ENCODE measurements around the gene GRAMD1B.
"Not testable (repeated sequence)": the region's sequence is repeated elsewhere in the genome, so short reads cannot be mapped to it uniquely, and the experiment has no call there.

GRAMD1B gene

GRCh38 chr11:123443851-123444623 lies 14.0 kb downstream of the GRAMD1B start:
- no peak for DNase-seq (ENCODE audit: low read depth, low spot score)

DNA sequence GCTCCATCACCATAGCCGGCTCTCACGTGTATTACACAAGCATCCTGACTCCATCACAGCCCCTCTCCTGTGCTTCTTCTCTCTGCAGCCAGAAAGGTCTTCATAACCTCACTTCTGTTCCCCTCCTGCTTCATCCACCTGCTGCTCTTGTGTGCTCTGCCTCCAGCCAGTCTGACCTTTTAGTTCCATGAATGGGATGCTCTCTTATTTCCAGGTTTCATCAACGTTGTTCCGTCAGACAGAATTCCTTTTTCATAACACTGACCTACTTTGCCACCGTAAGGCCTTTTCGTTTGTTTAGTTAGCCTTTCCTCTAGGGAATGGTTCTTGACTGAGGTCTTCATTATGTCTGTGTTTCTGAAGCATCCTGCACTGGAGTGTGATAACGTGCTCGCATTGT lies 18.8 kb downstream of the GRAMD1B start:
- no peak for DNase-seq (ENCODE audit: low read depth, low spot score)

DNA sequence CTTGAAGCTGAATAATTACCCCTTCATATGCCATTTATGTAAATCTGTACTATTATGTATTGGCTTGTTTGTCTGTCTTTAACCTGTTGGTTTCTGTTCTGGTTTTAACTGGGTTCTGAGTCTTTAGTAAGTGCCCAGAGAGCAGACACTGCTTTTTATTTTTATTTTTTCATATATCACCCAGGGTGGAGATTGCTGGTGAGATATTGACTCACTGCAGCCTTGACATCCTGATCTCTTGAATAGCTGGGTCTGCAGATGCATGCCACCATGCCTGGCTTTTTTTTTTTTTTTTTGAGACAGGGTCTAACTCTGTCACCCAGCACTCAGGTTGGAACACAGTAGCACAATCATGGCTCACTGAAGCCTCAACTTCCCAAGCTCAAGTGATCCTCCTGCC lies 19.4 kb downstream of the GRAMD1B start:
- no peak for DNase-seq (ENCODE audit: low read depth, low spot score)

DNA sequence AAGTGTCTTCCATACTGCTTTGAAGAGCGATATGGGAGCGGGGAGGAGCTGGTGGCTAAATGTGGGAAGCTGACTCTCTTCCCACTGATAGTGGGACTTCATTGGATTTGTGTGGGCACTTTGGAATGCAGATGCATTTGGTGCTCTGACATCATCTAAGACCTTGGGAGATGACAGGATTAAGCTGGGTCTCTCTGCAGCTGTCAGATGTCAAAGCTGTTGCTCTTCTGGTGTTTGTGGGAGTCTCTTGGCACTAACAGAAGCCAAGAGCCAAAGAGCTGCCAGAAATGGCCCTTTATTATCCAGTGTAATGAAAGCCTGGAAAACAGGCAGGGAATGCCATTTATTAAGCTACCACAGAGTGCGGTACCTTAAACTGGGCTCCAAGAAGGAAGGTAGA lies 20.6 kb downstream of the GRAMD1B start:
- no peak for DNase-seq (ENCODE audit: low read depth, low spot score)

GRCh38 chr11:123451183-123451781 lies 21.2 kb downstream of the GRAMD1B start:
- DNase-seq (ENCODE audit: low read depth, low spot score), result no peak

DNA sequence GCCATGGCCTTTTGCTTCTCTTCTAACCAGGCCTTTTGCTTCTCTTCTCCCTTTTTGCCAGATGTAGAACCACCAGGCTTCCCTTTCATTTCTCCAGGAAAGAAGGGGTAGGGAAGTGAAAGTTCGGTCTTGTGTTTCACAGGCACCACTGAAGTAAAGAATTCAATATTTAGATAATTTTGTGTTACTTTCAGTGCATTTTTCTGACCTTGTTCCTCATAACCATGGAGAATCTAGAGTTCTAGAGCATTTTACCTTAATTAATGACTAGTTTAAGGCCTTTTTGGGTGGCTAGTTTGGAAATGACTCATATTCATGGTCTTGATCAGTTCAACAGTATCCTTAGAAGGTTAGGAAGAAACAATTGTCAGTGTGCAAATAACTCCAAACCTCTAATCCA lies 22.7 kb downstream of the GRAMD1B start:
- no peak for DNase-seq (ENCODE audit: low read depth, low spot score)

GRCh38 chr11:123454060-123454651 lies 24.1 kb downstream of the GRAMD1B start:
- DNase-seq (ENCODE audit: low read depth, low spot score), result no peak

GRCh38 chr11:123454796-123455195 lies 24.7 kb downstream of the GRAMD1B start:
- DNase-seq (ENCODE audit: low read depth, low spot score), result no peak

DNA sequence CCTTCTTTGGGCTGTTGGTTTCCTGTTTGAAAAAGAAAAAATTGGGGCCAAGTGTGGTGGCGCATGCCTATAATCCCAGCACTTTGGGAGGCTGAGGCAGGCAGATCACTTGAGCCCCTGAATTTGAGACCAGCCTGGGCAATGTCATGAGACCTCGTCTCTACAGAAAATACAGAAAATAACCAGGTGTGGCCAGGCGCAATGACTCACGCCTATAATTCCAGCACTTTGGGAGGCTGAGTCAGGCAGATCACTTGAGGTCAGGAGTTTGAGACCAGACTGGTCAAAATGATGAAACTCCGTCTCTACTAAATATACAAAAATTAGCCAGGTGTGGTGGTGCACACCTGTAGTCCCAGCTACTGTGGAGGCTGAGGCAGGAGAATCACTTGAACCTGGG lies 26.4 kb downstream of the GRAMD1B start:
- DNase-seq (ENCODE audit: low read depth, low spot score), result not testable (repeated sequence)

DNA sequence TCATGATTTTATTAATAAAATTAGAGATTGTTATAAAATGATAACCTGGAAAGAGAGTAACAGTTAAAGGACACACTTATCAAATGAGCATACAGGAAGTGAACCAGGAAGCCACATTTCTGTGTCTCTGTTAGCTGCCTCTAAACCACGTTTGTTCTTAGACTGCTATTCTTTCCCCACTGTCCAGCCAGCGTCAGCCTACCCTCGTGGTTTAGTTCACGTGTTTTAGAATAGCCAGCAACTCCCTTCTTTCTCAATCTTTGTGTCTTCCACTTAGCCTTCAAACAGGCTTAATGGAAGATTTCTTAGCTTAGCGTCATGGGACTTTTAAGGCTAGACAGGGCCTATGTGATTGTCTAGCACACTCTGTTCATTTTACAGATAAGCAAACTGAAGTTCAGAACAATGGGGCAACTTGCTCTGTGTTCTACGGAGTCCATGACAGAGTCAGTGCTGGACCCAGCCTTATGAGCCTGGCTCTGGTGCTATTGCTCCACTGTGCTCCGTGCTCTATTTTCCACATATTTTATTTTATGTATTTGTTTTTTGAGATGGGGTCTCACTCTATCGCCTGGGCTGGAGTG lies 27.2 kb downstream of the GRAMD1B start:
- DNase-seq (ENCODE audit: low read depth, low spot score), result no peak

GRCh38 chr11:123458501-123458900 lies 28.4 kb downstream of the GRAMD1B start:
- no peak for DNase-seq (ENCODE audit: low read depth, low spot score)

- DNase-seq (ENCODE audit: low read depth, low spot score), result no peak
These were observed 30.1 kb downstream of the GRAMD1B start for GRCh38 chr11:123460012-123460700.

DNA sequence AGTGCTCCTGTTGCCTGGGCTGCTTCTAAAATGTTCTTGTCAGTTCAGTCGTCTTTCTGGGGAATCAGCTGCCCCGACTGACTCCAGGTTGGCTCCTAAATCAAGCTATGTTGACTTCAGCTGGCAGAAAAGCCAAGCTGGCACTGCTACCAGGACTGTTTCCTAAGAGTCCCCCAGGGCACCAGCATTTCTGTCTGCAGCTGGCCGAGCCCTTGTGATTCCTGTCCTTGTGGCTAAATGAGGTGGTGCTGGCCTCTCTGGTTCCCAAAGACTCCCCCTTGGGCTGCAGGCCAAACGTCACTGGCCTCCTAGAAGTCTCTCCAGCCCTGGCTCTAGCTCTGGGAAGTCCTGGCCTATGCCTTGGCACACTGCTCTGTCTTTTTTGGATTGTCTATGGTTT lies 31.1 kb downstream of the GRAMD1B start:
- no peak for DNase-seq (ENCODE audit: low read depth, low spot score)

GRCh38 chr11:123465667-123466066 lies 35.6 kb downstream of the GRAMD1B start:
- not testable (repeated sequence) for DNase-seq (ENCODE audit: low read depth, low spot score)

GRCh38 chr11:123466172-123466571 lies 36.1 kb downstream of the GRAMD1B start:
- DNase-seq (ENCODE audit: low read depth, low spot score), result not testable (repeated sequence)

DNA sequence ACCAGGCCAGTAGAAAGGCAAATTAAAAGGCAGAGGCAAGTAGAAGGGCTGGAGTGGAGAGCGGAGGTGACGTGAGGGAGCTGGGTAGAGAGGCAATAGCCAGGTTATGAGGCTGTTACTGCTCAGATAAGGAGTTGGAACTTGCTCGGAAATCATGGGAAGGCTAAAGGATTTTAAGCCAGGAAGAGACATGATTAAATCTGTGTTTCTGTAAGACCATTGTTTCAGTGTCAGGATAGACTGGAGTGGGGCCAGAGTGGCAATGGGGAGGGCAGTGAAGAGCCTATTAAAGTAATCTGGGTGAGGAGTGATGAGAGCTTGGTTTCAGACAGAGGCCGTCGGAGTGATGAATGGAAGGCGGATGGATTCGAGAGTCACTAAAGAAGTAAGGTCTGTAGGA lies 39.0 kb downstream of the GRAMD1B start:
- no peak for DNase-seq (ENCODE audit: low read depth, low spot score)

- no peak for DNase-seq (ENCODE audit: low read depth, low spot score)
These were observed 39.5 kb downstream of the GRAMD1B start for GRCh38 chr11:123469586-123469985.

DNA sequence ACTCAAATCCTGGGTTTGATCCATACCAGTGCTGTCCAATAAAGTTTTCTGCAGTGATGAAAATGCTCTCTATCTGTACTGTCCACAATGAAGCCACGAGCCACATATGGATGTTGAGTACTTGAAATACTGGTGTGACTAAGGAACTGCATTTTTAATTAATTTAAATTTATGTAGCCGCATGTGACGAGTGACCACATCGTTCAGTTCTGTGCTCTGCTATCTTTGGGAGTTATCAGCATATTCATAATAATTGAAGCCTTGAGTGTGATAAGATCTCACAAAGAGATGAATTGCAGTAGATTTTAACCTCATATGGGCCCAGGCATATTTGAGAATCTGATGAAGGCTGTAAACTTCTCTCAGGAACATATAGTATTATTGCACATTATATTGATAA lies 40.8 kb downstream of the GRAMD1B start:
- no peak for DNase-seq (ENCODE audit: low read depth, low spot score)

DNA sequence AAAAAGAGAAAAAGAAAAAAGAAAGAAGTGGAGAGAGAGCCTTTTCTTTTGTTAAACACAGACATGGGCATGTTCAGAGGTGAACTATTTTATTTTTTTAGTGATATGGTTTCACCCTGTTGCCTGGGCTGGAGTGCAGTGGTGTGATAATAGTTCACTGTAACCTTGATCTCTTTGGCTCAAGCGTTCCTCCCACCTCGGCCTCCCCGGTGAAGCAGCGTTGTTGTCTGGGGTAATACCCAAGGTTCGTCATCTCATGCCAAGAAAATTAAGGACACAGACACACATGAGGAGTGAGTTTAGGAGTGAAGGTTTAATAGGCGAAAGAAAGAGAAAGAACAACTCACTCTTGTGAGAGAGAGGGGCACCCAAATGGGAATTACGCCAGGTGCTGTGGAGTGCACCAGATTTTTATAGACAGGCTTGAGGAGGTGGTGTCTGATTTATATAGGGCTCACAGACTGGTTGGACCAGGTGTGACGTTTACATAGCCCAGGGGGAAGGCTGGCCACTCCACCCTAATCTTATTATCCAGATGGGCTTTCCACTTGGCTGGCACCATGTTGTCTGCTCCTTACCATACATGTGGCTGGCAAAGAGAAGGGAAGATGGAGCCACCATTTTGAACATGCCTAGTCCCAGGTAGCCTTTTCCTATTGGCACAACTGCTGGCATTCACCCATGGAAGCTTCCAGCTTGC lies 42.3 kb downstream of the GRAMD1B start:
- no peak for DNase-seq (ENCODE audit: low read depth, low spot score)

GRCh38 chr11:123473941-123474677 lies 44.0 kb downstream of the GRAMD1B start:
- no peak for DNase-seq (ENCODE audit: low read depth, low spot score)

GRCh38 chr11:123474994-123475393 lies 44.9 kb downstream of the GRAMD1B start:
- DNase-seq (ENCODE audit: low read depth, low spot score), result no peak

Measured in activated CD4-positive, CD25-positive, alpha-beta regulatory T cell treated with anti-CD3 and anti-CD28 coated beads, Interleukin-2, amount 50 U/mL, for 16 hours (primary cell).